Peyer's patch (tissue), 4 donors: Measurements from ENCODE around the gene TLCD3B.

ENCODE experiments used
- CTCF ChIP-seq, 6 experiments: fragments of 450-650 bp in 4 of 6; fragments of 200-600 bp in 2 of 6; sonication (generic) in 1 of 6; IDR thresholded peaks; one replicate each; pipeline ENCODE4 v1.5.1; 2017 to 2019; ENCODE audit warnings: antibody characterized with exemption in 6 of 6, mild to moderate bottlenecking in 3 of 6, moderate library complexity in 1 of 6
- POLR2A ChIP-seq, 2 donors: fragments of 450-650 bp; IDR thresholded peaks; one replicate each; pipeline ENCODE4 v1.5.1; 2017; ENCODE audit warnings: antibody characterized with exemption in 2 of 2, mild to moderate bottlenecking in 2 of 2, moderate library complexity in 2 of 2

GRCh38 chr16:30007378-30007895, 23.6 kb downstream of the TLCD3B start:
- TF ChIP-seq CTCF (IDR thresholded peaks at IDR 0.05) (no peak), POLR2A (IDR thresholded peaks at IDR 0.05) (no peak)
